GM12878 (cell line): ENCODE results near the gene SETD1A. TPM values are rescaled to one million over a fixed set of nuclear protein-coding genes. Genes with fewer than 3 reads are reported as not detected.

Experiments
- ATAC-seq: fragments of 200-7000 bp; cut with Tn5 transposase; 3 replicates; pipeline ENCODE4 v1.9.1; 2020; ENCODE audit warnings: mild to moderate bottlenecking, moderate library complexity
- BruUV-seq: library from RNA; stranded (reverse); fragments of 400-500 nt; replicated peaks from 2 replicates; lab custom pipeline; 2021; lab: Mats Ljungman, UMichigan
- CTCF ChIA-PET: fragments of 300-600 bp; sonication (Branson Sonifier 250); formaldehyde crosslinking; extraction: SDS; loops from one replicate; lab custom pipeline; 2021; ENCODE audit warnings: inconsistent platforms; lab: Yijun Ruan, JAX
- POLR2A ChIA-PET: fragments of 350-600 bp; formaldehyde crosslinking; extraction: SDS; loops from one replicate; lab custom pipeline; 2021; ENCODE audit warnings: inconsistent platforms; lab: Charles Lee
- RAD21 ChIA-PET: fragments of 300-600 bp; sonication (Branson Sonifier 250); formaldehyde crosslinking; loops from one replicate; lab custom pipeline; 2023; ENCODE audit warnings: antibody characterized with exemption; ENCODE audit not compliant: unreplicated experiment; lab: Charles Lee
- SMC1A ChIA-PET: fragments of 300-600 bp; sonication (Branson Sonifier 250); formaldehyde crosslinking; loops from one replicate; lab custom pipeline; 2023; ENCODE audit not compliant: unreplicated experiment, uncharacterized antibody; lab: Charles Lee
- DNase-seq: peaks from one replicate; pipeline ENCODE4 v3.0.0-alpha.2; 2011; ENCODE audit warnings: low read depth, low spot score
- FAIRE-seq: peaks from 3 replicates; lab custom pipeline; 2011; peaks lifted over from hg19 to GRCh38; lab: Jason Lieb, UNC
- H2AFZ ChIP-seq: 2 replicates; pipeline ENCODE4 v1.6.0; 2011; ENCODE audit warnings: low read depth, low read length, control low read depth; ENCODE audit not compliant: control insufficient read depth
- H3K27ac ChIP-seq: 2 replicates; pipeline ENCODE4 v1.5.1; 2011; ENCODE audit warnings: control low read depth; ENCODE audit not compliant: control insufficient read depth, insufficient read depth
- H3K27me3 ChIP-seq, 2 experiments: replicated peaks in 1 of 2; 2 replicates each; pipeline versions ENCODE4 v1.6.0 to v1.6.1; 2011; ENCODE audit warnings: low read length in 1 of 2; ENCODE audit not compliant: control insufficient read depth in 2 of 2, insufficient read depth in 2 of 2
- H3K36me3 ChIP-seq, 2 experiments: 2 replicates each; pipeline ENCODE4 v1.5.1; 2011; ENCODE audit warnings: low read length in 1 of 2; ENCODE audit not compliant: control insufficient read depth in 2 of 2, insufficient read depth in 2 of 2
- H3K4me1 ChIP-seq: 2 replicates; pipeline ENCODE4 v1.6.1; 2011; ENCODE audit warnings: mild to moderate bottlenecking, low read length, moderate library complexity, mixed read lengths; ENCODE audit not compliant: control insufficient read depth, insufficient read depth
- H3K4me2 ChIP-seq: 2 replicates; pipeline ENCODE4 v1.6.0; 2011; ENCODE audit warnings: control low read depth; ENCODE audit not compliant: control insufficient read depth, insufficient read depth
- H3K4me3 ChIP-seq: fragments of 200-600 bp; sonication (generic); 2 replicates; pipeline ENCODE4 v1.5.1; 2016
- H3K79me2 ChIP-seq: 2 replicates; pipeline ENCODE4 v1.6.0; 2011; ENCODE audit warnings: low read length; ENCODE audit not compliant: control insufficient read depth, insufficient read depth
- H3K9ac ChIP-seq: 2 replicates; pipeline ENCODE4 v1.8.0; 2011; ENCODE audit warnings: low read length, control low read depth, mixed read lengths; ENCODE audit not compliant: control insufficient read depth, insufficient read depth
- H3K9me3 ChIP-seq: replicated peaks from 3 replicates; pipeline ENCODE4 v1.5.1; 2011; ENCODE audit warnings: mild to moderate bottlenecking, low read length; ENCODE audit not compliant: control insufficient read depth, insufficient read depth
- H4K20me1 ChIP-seq: 2 replicates; pipeline ENCODE4 v1.6.0; 2011; ENCODE audit not compliant: control insufficient read depth, insufficient read depth
- NBN ChIP-seq: fragments of 450-650 bp; IDR thresholded peaks from 2 replicates; pipeline ENCODE4 v1.6.1; 2016
- POLR2AphosphoS2 ChIP-seq: IDR thresholded peaks from 2 replicates; pipeline ENCODE4 v1.6.1; 2011; ENCODE audit warnings: low read depth, mild to moderate bottlenecking, low read length, improper control_type of control experiment, moderate library complexity
- SIN3A ChIP-seq: IDR thresholded peaks from 2 replicates; pipeline ENCODE4 v1.6.1; 2012; ENCODE audit warnings: low read depth, low read length, improper control_type of control experiment
- WGBS: methylation state at CpG from one replicate; pipeline ENCODE4 v1.1.6; 2016; ENCODE audit warnings: low lambda C conversion rate; ENCODE audit not compliant: insufficient replicate concordance, insufficient coverage; ENCODE audit errors: missing lambda C conversion rate; 5-methylcytosine and 5-hydroxymethylcytosine counted together
- in situ Hi-C: fragments of 300-500 bp; cut with MboI; formaldehyde crosslinking; loops from 9 replicates; pipeline ENCODE4 v1.14.3; 2018; ENCODE audit warnings: mixed read lengths
- intact Hi-C: fragments of 100-400 bp; cut with micrococcal nuclease; formaldehyde crosslinking; loops from one replicate; pipeline ENCODE4 v1.14.2; 2022; ENCODE audit not compliant: unreplicated experiment
- polyA plus RNA-seq, 11 experiments: library from polyadenylated mRNA; depleted of rRNA in 4 of 11; unstranded in 6 of 11; stranded (reverse) in 5 of 11; fragments of >200 nt; fragmentation: Nextera tagmentation in 4 of 11; fragmentation: Illumina TruSeq in 1 of 11; extraction: Ambion mirVana in 4 of 11; extraction: Trizol in 1 of 11; gene quantifications; 1 replicate in 1 of 11; 2 replicates in 10 of 11; pipeline versions ENCODE4 v1.2.1 to v1.2.3, GENCODE V29; 2011 to 2016; ENCODE audit warnings: inconsistent platforms in 2 of 11, missing spikeins in 2 of 11, low read depth in 1 of 11
- total RNA-seq, 4 experiments: library from RNA; depleted of rRNA in 3 of 4; stranded (reverse); fragments of >200 nt in 3 of 4; fragmentation: Illumina TruSeq in 1 of 4; extraction: Trizol in 1 of 4; gene quantifications; 2 replicates each; pipeline versions ENCODE4 v1.2.1 to v1.2.3, GENCODE V29; 2013 to 2021
- TF ChIP-seq, protein P1 (sequence below): fragments of 450-650 bp; IDR thresholded peaks from 2 replicates; pipeline ENCODE4 v1.6.1; 2017; ENCODE audit warnings: mild to moderate bottlenecking, moderate library complexity
- TF ChIP-seq, protein P2 (sequence below): fragments of 450-650 bp; IDR thresholded peaks from 2 replicates; pipeline ENCODE4 v1.6.1; 2018; ENCODE audit warnings: borderline replicate concordance, mild to moderate bottlenecking; ENCODE audit not compliant: partially characterized antibody
- TF ChIP-seq, protein P3 (sequence below): IDR thresholded peaks from 2 replicates; pipeline ENCODE4 v1.6.1; 2012; ENCODE audit warnings: low read depth, low read length, improper control_type of control experiment

Gene SETD1A
- total and polyA plus RNA-seq, 10 of the 15 experiments (the other 5 are each of a cell fraction or from before 2014, with no cell fraction given): 0.02 to 25.9 (median 4.9) TPM

DNA sequence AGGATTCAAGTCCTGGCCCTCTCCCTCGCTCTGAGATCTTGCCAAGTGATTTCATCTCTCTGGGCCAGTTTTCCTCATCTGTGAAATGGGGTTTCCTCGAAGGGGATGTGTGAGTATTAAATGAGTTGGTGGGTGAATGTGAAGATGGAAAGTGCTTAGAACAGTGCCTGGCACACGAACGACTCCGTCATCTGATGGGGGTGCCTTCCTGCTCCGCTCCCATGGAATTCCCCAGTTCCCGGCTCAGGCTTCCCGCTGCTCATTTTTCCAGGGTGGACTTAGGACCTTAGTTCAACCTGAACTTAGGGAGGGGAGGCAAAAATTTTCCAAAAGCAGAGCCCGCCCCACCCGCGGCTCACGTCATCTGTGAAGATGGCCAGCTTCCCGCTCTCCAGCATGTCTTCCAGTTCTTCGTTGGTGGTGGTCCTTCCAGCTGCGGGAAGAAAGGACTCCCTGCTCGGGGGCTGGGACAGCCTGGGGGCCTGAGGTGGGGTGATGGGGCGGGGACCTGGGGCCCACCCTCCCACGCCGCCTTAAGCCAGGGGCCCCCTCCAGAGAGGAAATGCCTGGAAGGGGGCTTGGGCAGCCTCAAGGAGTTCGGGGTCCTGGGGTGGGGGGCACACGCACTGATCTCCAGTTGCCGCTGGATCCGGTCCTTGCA is 38.9 kb downstream of the SETD1A start (continued):
- TF ChIP-seq, protein P1, sequence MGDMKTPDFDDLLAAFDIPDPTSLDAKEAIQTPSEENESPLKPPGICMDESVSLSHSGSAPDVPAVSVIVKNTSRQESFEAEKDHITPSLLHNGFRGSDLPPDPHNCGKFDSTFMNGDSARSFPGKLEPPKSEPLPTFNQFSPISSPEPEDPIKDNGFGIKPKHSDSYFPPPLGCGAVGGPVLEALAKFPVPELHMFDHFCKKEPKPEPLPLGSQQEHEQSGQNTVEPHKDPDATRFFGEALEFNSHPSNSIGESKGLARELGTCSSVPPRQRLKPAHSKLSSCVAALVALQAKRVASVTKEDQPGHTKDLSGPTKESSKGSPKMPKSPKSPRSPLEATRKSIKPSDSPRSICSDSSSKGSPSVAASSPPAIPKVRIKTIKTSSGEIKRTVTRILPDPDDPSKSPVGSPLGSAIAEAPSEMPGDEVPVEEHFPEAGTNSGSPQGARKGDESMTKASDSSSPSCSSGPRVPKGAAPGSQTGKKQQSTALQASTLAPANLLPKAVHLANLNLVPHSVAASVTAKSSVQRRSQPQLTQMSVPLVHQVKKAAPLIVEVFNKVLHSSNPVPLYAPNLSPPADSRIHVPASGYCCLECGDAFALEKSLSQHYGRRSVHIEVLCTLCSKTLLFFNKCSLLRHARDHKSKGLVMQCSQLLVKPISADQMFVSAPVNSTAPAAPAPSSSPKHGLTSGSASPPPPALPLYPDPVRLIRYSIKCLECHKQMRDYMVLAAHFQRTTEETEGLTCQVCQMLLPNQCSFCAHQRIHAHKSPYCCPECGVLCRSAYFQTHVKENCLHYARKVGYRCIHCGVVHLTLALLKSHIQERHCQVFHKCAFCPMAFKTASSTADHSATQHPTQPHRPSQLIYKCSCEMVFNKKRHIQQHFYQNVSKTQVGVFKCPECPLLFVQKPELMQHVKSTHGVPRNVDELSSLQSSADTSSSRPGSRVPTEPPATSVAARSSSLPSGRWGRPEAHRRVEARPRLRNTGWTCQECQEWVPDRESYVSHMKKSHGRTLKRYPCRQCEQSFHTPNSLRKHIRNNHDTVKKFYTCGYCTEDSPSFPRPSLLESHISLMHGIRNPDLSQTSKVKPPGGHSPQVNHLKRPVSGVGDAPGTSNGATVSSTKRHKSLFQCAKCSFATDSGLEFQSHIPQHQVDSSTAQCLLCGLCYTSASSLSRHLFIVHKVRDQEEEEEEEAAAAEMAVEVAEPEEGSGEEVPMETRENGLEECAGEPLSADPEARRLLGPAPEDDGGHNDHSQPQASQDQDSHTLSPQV: no peak
- TF ChIP-seq SIN3A: peak; percentile 30; the same call in 1 of the 2 replicates

DNA sequence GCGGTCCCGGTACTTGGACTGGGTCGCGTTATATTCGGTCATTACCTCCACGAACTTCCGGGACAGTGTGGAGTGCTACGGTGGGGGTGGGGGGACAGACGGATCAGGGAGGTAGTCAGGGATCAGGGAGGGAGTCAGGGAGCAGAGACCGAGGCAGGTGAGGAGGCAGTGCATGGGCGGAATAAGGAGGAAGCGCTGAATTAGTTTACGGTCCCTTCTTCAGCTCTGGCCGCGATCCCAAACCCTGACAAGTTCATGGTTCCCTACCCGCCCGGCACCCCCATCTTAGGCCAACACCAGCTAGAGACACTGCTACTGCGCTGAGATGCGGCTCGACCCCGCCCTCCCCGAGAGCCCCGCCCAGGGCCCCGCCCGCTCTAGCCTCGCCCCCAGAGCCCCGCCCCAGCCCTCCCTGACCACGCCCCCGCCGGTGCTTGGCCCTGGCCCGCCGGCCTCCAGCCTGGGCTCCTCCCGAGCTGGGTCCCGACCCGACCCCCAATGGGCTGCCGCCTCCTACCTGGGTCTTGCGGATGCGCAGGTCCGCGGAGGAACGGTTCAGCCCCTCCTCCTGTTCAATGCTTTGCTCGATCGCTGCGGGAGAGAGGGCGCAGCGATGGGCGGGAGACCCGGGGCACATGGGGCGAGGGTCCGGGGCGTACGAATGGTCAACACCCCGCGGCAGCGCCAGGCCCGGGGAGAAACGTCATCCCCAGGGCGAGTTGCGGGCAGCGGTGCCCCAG is 39.6 kb downstream of the SETD1A start:
- intact Hi-C loops: loop anchor here (5.0 to 10.0 kb wide), 3 partner anchors 78 to 185 kb away; partner anchors contain the start of genes FUS, ZNF646 and ZNF668
- H3K4me2 ChIP-seq: peak overlapping the region; percentile 95
- TF ChIP-seq, protein P1: no peak
- TF ChIP-seq NBN: peak; percentile 74
- TF ChIP-seq, protein P2, sequence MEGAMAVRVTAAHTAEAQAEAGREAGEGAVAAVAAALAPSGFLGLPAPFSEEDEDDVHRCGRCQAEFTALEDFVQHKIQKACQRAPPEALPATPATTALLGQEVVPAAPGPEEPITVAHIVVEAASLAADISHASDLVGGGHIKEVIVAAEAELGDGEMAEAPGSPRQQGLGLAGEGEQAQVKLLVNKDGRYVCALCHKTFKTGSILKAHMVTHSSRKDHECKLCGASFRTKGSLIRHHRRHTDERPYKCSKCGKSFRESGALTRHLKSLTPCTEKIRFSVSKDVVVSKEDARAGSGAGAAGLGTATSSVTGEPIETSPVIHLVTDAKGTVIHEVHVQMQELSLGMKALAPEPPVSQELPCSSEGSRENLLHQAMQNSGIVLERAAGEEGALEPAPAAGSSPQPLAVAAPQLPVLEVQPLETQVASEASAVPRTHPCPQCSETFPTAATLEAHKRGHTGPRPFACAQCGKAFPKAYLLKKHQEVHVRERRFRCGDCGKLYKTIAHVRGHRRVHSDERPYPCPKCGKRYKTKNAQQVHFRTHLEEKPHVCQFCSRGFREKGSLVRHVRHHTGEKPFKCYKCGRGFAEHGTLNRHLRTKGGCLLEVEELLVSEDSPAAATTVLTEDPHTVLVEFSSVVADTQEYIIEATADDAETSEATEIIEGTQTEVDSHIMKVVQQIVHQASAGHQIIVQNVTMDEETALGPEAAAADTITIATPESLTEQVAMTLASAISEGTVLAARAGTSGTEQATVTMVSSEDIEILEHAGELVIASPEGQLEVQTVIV: peak; percentile 42
- TF ChIP-seq, protein P3, sequence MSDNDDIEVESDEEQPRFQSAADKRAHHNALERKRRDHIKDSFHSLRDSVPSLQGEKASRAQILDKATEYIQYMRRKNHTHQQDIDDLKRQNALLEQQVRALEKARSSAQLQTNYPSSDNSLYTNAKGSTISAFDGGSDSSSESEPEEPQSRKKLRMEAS: no peak
- peak; percentile 36; the same call in 1 of the 2 replicates for TF ChIP-seq POLR2AphosphoS2

More for the DNA sequence above, 39.6 kb downstream of the SETD1A start:
- ChIA-PET RAD21 (interaction anchor here (0.8 to 1.6 kb wide), 5 partner anchors 9 to 396 kb away, joined by 3 to 11 read pairs (median 3); partner anchors contain the start of genes ITGAD, ZNF646 and ZNF668), POLR2A (interaction anchor here (0.5 to 3.0 kb wide), 8 partner anchors 12 to 461 kb away, joined by 4 to 21 read pairs (median 4); partner anchors contain the start of genes HSD3B7, KAT8, ZNF646 and ZNF668), SMC1A (no interaction called here), CTCF (interaction anchor here (0.9 to 4.3 kb wide), 3 partner anchors 12 to 43 kb away, joined by 3 to 16 read pairs (median 3); partner anchors contain the start of gene HSD3B7)
- peak overlapping the region; percentile 78 for H3K9ac ChIP-seq
- FAIRE-seq (peak; percentile 54), DNase-seq (peak; percentile 51), ATAC-seq (peak; percentile 90)
- no peaks in the 10 kb centered on the region for H4K20me1 ChIP-seq
- H3K4me1 ChIP-seq: peaks cover 17% of the 10 kb centered on the region
- H3K36me3 ChIP-seq: no peaks in the 10 kb centered on the region
- peak overlapping the region; percentile 97 for H3K4me3 ChIP-seq
- peak overlapping the region; percentile 89 for H2AFZ ChIP-seq
- BruUV-seq: no TSS peak
- H3K27me3 ChIP-seq: no peaks in the 10 kb centered on the region; a peak in 1 of 4 replicates
- peak overlapping the region; percentile 82 for H3K27ac ChIP-seq
- no peaks in the 10 kb centered on the region for H3K9me3 ChIP-seq
- in situ Hi-C loops: loop anchor here (25.0 kb wide), 1 partner anchor 440 kb away; the partner anchor contains the start of genes COX6A2 and ZNF843
- 19% methylated on average over 44 of the region's 60 CpGs for WGBS
- no peaks in the 10 kb centered on the region; the same call in 1 of the 2 replicates for H3K79me2 ChIP-seq
